Osteocyte (in vitro differentiated cells): ENCODE data around the gene NFKBIA. TPM values are rescaled to one million over a fixed set of nuclear protein-coding genes. Genes with fewer than 3 reads are reported as not detected.

Experiments
- DNase-seq: peaks from one replicate; pipeline ENCODE4 v3.0.0; 2021; ENCODE audit warnings: mixed read lengths; ENCODE audit not compliant: unreplicated experiment; ENCODE audit errors: extremely low spot score
- H3K27ac Mint-ChIP-seq: one replicate; pipeline ENCODE4 v1.8.0; 2021; ENCODE audit warnings: mild to moderate bottlenecking, mixed read lengths; ENCODE audit not compliant: unreplicated experiment
- H3K27me3 Mint-ChIP-seq: one replicate; pipeline ENCODE4 v1.8.0; 2021; ENCODE audit warnings: mixed read lengths; ENCODE audit not compliant: unreplicated experiment
- H3K36me3 Mint-ChIP-seq: one replicate; pipeline ENCODE4 v1.8.0; 2021; ENCODE audit warnings: mixed read lengths; ENCODE audit not compliant: unreplicated experiment
- H3K4me1 Mint-ChIP-seq: one replicate; pipeline ENCODE4 v1.8.0; 2021; ENCODE audit warnings: mixed read lengths; ENCODE audit not compliant: unreplicated experiment
- H3K4me3 Mint-ChIP-seq: one replicate; pipeline ENCODE4 v1.8.0; 2021; ENCODE audit warnings: mild to moderate bottlenecking, moderate library complexity, mixed read lengths; ENCODE audit not compliant: unreplicated experiment
- H3K9me3 Mint-ChIP-seq: one replicate; pipeline ENCODE4 v1.8.0; 2021; ENCODE audit warnings: mixed read lengths; ENCODE audit not compliant: unreplicated experiment
- CTCF ChIP-seq: fragments of 200-600 bp; sonication (generic); IDR thresholded peaks from 2 replicates; pipeline ENCODE4 v1.5.0; 2021; ENCODE audit warnings: antibody characterized with exemption, mild to moderate bottlenecking, moderate library complexity
- total RNA-seq: library from RNA; stranded (reverse); gene quantifications from 2 replicates; pipeline ENCODE4 v1.2.1, GENCODE V29; 2021

The NFKBIA gene
- total RNA-seq, 1 donor from 2014 or later, result 58.9 TPM

GRCh38 chr14:35352274-35353233 lies 52.0 kb downstream of the NFKBIA start:
- no peak for DNase-seq
- Mint-ChIP-seq H3K27me3 (peaks cover 3% of the 10 kb centered on the region), H3K27ac (peak overlapping the region; percentile 32), H3K36me3 (no peaks in the 10 kb centered on the region), H3K4me3 (no peak overlapping the region), H3K4me1 (peaks cover 29% of the 10 kb centered on the region), H3K9me3 (no peaks in the 10 kb centered on the region)
- TF ChIP-seq CTCF, result no peak

- Mint-ChIP-seq H3K27me3 (peaks cover 3% of the 10 kb centered on the region), H3K36me3 (no peaks in the 10 kb centered on the region), H3K27ac (peak overlapping the region; percentile 32), H3K4me1 (peaks cover 31% of the 10 kb centered on the region), H3K9me3 (no peaks in the 10 kb centered on the region), H3K4me3 (no peak overlapping the region)
- no peak for TF ChIP-seq CTCF
- no peak for DNase-seq
These were observed 52.7 kb downstream of the NFKBIA start for GRCh38 chr14:35351897-35352273.

Other genes with a start within 250 kb of the NFKBIA start
- 137 and 146 TPM in 2 replicates for gene PSMA6, start 112.4 kb downstream of the NFKBIA start, total RNA-seq
- not detected in 2 replicates for gene INSM2, start 129.4 kb upstream of the NFKBIA start, total RNA-seq